A673 (cell line): Measurements from ENCODE around the gene ADRA1B.

Experiments
- CTCF ChIP-seq: fragments of 300-800, 200-600 bp; sonication (generic); conservative IDR thresholded peaks from 2 replicates; pipeline ENCODE4 v1.5.1; 2017; ENCODE audit warnings: low read depth, mild to moderate bottlenecking, antibody characterized with exemption, low read length, moderate library complexity, mixed read lengths
- EZH2 ChIP-seq: fragments of 200-600 bp; sonication (generic); IDR thresholded peaks from 2 replicates; pipeline ENCODE4 v1.6.1; 2017; ENCODE audit warnings: borderline replicate concordance, low read depth, mild to moderate bottlenecking, mixed read lengths, antibody characterized with exemption, low read length; ENCODE audit not compliant: poor library complexity, severe bottlenecking

GRCh38 chr5:159975462-159976019 lies 59.3 kb downstream of the ADRA1B start:
- TF ChIP-seq CTCF (no peak), EZH2 (no peak)
